ENCODE data around the gene PPP1CA.

DNA sequence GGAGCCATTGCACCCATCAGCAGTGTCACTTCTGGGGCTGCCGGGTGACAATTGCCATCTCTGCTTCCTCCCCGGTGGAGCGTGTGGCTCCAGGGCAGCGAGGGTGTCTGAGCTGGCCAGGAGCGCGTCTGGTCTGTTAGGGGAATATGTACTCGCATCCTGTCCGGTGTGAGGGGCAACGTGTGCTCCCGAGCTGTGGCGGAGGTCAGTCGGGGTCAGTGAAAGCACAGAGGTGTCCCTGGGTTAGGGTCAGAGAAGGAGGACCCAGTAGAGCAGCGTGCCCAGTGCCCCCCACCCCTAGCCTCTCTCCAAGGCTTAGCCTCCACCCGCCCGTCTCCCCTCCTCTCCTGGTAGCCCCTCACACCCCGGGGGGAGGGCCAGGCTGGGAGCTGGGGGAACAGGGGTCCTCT lies 29.7 kb downstream of the PPP1CA start:
- TF ChIP-seq POLR2AphosphoS5 (IDR thresholded peaks at IDR 0.05; ENCODE audit: low read depth, low read length) (no peak), SIN3A (IDR thresholded peaks at IDR 0.05; ENCODE audit: borderline replicate concordance, insufficient read depth, low read length) (no peak), TAF1 (IDR thresholded peaks at IDR 0.05; ENCODE audit: borderline replicate concordance, insufficient read depth, low read length) (no peak)
- TF ChIP-seq, protein P1, sequence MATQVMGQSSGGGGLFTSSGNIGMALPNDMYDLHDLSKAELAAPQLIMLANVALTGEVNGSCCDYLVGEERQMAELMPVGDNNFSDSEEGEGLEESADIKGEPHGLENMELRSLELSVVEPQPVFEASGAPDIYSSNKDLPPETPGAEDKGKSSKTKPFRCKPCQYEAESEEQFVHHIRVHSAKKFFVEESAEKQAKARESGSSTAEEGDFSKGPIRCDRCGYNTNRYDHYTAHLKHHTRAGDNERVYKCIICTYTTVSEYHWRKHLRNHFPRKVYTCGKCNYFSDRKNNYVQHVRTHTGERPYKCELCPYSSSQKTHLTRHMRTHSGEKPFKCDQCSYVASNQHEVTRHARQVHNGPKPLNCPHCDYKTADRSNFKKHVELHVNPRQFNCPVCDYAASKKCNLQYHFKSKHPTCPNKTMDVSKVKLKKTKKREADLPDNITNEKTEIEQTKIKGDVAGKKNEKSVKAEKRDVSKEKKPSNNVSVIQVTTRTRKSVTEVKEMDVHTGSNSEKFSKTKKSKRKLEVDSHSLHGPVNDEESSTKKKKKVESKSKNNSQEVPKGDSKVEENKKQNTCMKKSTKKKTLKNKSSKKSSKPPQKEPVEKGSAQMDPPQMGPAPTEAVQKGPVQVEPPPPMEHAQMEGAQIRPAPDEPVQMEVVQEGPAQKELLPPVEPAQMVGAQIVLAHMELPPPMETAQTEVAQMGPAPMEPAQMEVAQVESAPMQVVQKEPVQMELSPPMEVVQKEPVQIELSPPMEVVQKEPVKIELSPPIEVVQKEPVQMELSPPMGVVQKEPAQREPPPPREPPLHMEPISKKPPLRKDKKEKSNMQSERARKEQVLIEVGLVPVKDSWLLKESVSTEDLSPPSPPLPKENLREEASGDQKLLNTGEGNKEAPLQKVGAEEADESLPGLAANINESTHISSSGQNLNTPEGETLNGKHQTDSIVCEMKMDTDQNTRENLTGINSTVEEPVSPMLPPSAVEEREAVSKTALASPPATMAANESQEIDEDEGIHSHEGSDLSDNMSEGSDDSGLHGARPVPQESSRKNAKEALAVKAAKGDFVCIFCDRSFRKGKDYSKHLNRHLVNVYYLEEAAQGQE (IDR thresholded peaks at IDR 0.05; ENCODE audit: insufficient read depth in 1 of 2, low read depth in 2 of 2, low read length in 2 of 2), result no peak

Measured in PFSK-1 (cell line).